ENCODE measurements around the gene DLGAP1.

Gene DLGAP1

DNA sequence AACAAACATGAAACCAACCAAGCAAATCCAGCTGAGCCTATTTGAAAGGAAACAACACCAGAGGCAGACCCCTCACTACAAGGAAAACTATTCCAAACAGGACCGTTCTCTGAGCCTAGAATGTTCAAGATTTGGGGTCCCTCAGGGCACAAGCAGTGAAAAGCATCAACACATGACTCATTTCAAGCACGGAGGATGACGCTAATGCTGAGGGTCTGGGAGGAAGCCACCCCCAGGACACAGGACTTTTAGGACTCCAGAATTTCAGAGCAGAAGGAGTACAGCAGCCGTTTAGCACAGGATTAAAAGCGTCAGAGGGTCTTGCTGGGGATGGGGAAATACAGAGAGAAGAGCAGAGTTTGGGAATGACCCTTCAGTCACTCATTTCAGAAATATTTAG lies 168.9 kb downstream of the DLGAP1 start:
- no peak for DNase-seq

DNA sequence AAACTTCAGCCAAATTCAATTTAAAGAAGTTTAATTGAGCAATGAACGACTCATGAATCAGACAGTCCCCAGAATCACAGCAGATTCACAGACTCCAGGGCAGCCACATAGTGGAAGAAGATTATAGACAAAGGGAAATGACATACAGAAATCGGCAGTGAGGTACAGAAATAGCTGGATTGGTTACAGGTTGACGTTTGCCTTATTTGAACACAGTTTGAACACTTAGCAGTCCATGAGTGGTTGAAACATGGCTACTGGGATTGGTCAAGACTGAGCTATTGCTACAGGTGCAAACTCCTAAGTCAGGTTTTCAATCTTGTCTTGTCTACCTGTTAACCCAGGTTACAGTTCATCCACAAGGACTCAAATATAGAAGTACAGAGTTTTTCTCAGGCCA lies 169.6 kb downstream of the DLGAP1 start:
- DNase-seq, result no peak

DNA sequence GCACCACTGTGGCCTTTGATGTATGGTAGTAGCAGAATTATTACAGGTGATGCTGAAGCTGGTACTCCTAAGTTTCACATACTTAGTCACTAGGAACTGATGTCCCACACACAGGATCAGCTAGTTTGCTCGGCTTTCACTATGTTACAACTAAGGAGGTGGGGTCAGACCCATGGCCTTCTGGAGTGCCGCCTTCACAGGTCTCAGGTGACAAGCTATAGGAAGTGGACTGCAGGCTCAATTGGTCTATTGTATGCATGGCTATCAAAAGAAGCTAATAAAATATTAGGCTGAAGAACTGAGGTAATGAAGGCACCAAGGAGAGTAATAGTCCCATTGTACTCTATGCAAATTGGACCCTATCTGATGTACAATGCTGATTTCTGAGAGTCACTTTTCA lies 170.6 kb downstream of the DLGAP1 start:
- no peak for DNase-seq

DNA sequence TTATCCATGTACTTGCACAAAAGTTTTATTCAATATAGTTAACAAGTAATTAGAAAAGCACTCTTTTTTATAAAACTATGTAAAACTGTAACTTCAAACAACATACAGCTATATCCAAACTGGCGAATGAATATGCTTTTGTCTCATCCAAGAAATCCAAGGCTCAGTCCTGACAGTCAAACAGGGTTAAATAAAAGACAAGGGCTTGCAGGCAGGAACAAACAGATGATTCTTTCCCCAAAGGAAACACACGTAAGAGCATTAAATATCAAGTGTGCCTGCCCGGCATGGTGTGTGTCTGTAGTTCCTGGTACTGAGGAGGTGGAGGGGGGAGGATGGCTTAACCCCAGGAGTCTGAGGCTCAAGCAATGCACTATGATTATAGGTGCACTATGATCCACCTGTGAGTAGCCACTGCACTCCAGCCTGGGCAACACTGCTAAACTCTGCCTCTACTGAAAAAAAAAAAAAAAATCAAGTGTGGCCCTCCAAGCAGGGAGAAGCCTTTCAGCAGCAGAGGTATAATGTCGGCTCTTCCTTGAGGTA lies 171.3 kb downstream of the DLGAP1 start:
- DNase-seq, result no peak

DNA sequence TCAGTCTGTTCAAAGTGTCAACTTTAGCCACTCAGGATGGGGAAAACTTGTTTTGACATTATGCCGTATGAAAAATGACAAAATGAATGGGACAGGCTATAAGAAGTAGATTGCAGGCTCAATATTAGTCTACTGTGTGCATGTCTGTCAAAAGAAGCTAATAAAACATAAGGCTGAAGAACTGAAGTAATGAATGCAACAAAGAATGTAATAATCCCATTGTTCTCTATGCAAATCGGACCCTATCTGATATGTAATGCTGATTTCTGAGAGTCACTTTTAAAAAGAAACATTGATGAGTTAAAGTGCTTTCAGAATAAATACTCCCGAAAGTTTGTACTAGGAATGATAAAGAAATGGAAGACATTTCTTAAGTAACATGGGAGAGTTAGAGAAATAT lies 172.2 kb downstream of the DLGAP1 start:
- DNase-seq, result no peak

DNA sequence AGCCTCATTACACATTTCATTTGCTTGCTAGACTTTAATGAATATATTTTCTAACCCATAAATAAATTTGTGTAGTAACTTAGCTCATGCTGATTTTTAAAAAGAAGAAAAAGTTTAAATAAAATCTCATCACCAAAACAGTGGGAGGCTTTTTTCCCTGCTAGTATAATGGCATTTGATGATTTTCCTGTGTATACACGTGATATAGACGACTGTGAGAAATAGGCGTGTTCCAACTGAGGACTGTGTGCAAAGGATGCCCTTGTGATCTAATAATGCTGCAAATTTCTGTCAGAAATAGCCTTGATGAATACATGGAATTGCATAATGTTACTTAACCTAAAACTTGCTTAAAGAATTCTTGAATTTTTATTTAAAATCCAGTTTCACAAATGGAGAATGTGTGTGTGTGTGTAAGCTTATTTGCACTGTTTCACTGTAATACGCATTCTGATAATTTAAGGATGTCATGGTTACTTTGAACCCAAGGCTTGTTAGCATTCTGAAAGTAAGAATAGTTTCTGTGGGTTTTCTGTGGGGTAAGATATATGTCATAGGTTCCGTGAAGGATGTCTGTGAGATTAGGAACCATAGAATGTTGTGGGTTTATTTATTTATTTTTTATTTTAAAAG lies 178.0 kb downstream of the DLGAP1 start:
- no peak for DNase-seq

DNA sequence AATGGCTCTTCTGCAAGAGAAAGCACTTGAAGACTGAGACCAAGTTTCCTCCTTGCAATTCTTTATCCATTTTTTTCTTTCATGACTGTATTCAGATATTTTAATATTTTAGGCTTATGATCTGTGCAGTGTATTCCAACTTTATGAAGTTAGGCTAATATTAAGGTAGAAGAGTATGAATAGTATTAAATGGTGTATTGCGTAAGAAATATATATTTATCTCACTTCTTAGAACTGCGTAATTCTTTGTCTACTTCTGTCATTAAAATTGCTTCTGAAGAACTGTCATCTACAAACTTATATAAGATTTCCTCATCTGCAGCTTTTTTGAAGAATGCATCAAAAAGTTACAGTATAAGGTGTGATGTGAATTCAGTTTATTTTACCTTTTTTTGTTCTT lies 183.2 kb downstream of the DLGAP1 start:
- no peak for DNase-seq

DNA sequence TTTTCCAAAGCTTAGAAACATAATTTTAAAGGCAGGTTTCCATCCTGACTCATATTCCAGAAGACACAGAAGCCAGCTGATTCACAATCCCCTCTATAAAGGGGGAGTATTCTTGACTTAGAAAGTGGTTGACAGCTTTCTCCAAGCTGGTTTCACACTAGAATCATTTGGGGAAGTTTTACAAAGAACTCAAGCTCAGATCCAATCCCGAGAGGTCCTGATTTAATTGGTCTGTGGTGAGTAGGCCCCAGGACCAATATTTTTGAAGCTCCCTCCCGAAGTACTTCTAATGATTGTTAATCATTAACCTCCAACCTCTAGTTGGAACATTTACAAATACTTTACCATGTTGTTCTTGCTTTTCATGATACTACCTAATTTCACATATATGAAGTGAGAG lies 184.1 kb downstream of the DLGAP1 start:
- DNase-seq, result no peak

DNA sequence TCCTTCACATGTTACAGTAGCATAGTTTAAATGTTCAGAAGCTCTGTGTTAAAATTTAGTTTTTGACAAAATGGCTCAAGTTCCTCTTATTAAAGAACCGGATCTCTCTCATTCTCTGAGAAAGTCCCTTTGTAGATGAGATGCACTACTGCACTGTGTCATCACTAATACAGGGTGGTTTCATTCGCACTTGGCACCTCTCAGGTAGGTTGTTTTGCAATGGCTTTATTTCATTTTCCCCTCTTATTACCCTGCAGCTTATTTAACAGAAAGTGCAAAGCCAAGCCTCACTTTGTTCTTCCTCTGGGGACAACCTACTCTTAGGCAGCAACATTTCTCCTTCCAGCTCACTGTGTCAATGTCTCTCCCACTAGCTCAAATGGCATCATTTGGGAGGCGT lies 185.1 kb downstream of the DLGAP1 start:
- DNase-seq, result no peak

DNA sequence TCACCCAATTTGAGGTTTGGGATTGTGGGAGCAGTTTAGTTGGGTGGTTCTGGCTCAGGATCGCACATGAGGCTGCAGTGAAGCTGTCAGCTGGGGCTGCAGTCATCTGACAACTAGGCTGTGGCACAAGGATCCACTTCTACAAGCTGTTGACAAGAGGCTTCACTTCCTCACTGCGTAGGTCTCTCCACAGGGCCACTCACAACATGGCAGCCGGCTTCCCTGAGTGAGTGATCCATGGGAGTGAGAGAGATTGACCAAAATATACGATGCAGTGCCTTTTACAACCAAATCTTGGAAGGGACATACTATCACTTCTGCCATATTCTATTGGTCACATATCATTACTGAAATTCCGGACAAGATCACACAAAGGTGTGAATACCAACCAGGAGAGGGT lies 187.5 kb downstream of the DLGAP1 start:
- no peak for DNase-seq

DNA sequence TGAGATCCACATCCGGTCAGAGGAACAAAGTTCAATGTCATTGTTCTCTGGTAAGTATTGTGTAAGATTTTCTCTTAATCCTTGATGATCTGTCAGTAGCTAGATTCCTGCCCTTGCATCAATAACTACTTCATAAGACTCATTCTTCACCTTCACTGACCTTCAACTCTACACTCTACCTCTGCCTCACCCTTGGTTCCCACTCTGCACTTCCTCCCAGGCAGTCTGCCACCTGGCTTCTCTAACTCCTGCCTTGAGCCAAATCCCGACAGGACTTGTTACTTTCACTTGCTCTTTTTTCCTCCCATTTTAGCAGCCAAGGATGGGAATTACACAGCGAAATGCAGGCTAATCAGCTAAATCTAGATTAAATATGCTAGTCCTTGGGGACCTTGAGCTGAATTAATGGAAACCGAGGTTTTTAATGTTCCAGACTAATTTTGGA lies 190.7 kb downstream of the DLGAP1 start:
- no peak for DNase-seq

DNA sequence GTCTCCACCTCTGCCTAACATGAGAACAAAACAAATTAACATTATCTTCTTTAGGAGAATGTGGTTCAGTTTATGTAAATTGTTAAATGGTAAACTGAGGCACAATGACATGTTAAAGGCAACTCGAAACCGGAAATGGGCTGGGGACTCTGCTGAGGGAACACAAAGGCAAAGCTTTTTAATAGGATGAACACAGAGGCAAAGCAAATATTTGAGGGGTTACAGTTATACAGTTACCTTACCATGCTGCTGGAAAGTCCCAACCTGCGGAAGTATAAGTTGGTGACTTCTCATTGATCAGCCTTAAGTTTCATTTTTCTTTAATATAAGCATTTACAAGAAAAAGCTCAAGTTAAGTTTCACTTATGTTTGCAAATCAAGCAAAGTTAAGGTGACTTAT lies 195.0 kb downstream of the DLGAP1 start:
- DNase-seq, result no peak

DNA sequence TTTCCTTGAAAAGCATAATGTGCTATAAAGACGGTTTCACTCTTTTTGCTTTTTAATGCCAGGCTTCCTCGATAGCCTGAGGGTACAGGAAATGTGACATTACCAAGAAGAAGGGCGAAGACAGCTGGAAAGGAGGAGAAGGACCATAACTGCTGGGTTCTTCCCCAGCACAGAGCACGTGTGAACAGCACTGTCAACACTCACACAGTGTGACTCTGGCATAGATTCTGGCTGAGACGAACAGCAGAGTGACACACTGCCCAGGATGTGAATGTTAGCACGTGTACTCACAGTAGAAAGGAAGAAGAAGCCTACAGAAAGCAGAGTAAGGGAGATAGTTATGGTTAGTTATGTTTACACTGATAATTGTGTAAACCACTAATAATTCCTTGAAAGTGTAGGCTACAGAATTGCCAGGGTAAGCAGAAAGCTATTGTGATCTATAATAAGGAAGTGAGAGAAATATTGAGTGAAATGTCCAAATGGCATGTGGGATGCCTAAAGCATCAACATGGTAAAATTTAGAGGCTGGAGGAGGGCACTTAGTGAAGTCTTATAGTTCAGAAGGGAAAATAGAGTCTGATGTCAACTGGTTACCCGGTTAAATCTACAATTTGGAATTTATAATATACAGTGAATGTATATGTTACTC lies 198.2 kb downstream of the DLGAP1 start:
- no peak for DNase-seq

DNA sequence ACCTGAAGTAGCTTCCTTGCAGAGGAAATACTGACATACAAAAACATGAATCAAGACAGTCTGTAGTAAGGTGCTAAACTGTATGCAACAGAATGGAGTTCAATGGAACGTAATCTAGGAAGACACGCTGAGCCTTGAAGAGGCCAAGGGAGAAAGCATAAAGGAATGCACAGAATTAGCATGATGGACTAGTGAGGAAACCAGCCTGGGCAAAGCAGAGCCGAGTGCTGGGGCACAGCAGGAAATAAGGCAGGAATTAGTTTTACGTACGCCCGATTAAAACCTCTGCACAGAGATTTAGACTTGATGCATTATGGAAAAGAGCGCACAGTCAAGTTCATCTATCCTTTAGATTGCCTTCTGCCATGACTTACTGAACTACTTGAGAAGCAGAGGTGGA lies 200.3 kb downstream of the DLGAP1 start:
- DNase-seq, result no peak

DNA sequence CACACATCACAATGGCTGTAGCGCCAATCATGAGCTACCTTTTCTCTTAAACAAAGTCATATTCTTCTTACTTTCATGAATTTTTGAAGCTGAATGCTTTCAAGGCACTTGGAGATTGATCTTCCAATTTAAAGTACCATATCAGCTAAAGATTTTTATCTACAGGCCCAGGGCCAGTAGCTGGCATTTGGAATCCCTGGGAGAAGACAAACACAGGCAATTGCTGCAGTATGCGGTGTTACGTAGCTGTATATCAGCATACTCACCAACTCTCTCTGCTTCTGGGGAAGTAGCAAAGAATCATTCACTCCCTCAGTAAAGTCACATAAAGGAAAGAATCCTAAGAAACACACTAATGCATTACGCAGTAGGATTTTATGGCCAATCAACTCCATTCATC lies 202.3 kb downstream of the DLGAP1 start:
- DNase-seq, result no peak

DNA sequence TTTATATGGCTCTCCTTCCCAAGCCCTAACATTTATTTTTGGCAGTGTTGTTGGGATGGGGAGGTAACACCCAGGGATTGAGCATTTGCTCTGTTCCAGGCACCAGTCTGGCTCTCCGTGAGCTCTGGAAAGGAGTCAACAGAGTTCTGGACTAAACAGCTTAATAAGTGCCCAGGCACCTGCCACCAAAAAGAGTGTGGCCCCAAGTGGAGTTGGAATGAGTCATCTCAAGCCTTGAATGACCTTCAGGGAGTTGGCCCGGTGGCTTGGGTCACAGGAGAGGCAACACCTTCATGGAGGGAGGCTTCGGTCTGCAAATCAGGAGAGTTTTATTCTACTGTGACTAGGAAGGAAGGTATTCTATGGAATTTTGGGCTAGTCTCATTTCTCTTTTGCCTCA lies 203.2 kb downstream of the DLGAP1 start:
- DNase-seq, result no peak

DNA sequence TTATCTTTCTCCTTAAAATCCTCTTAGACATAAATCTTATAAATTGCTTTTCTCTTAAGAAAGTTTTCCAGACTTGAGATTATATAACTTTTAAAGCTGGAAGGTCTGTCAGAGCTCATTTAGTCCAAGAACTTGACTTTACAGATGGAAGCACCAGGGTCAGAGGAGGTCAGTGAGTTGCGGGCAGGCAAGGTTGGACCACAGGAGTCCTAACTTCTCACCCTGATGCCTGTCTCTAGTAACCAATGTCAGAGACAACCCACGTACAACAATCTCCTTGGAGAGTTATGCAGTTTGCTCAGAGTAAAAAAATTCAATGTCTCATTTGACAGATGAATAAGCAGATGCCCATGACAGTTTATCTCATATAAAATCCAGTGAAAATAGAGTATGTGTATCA lies 203.9 kb downstream of the DLGAP1 start:
- DNase-seq, result no peak

DNA sequence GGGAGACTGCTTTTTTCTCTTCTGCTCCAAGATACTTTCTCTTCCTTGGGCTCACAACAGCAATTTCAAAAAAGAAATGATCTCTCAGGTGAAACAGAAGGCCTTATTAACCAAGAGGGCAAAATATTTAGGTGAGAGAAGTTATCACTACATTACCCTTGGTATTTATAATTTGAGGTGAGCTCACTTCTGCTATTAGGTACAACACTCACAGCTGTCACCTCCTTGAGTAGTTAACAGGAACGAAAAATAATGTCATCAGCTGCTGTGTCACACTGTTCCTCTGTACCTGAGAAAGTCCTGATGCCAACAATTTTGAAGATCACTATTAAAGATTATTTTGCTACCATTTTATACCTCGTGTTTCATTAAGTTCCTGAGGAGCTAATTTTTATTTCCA lies 205.0 kb downstream of the DLGAP1 start:
- DNase-seq, result no peak

DNA sequence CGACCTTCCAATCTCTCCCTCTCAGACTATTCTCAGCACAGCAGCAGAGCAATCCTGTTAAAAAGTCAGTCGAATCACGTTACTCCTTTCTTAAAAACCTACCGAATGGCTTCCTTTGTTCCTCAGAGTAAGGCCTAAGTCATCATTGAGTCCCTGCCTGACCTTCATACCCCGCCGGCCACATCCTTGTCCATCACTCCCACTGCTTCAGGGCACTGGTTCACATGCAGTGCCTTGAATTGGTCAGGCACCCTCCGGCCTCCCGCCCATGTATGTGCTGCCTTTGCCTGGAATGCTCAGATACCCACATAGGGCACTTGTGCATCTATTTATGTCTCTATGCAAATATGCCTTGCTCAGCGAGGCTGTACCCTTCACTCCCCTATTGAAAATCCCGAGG lies 206.4 kb downstream of the DLGAP1 start:
- DNase-seq, result no peak

DNA sequence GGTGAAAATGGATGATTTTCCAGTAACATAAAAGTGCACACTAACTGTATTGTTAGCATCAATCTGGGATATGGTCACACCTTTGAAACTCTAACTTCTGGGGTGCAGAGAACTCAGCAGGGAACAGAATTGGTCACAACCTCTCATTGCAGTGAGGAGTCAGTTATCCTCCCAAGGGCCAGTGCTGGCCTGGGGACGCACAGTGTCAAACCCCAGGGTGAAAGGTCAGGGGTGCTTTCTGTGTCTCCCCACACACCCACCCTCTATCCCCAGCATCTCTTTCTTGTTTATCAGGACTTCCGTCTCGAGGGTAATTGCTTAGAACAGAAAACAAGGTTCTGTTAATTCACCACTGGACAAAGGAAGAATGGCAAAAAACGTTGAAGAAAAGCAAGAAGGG lies 208.7 kb downstream of the DLGAP1 start:
- no peak for DNase-seq

DNA sequence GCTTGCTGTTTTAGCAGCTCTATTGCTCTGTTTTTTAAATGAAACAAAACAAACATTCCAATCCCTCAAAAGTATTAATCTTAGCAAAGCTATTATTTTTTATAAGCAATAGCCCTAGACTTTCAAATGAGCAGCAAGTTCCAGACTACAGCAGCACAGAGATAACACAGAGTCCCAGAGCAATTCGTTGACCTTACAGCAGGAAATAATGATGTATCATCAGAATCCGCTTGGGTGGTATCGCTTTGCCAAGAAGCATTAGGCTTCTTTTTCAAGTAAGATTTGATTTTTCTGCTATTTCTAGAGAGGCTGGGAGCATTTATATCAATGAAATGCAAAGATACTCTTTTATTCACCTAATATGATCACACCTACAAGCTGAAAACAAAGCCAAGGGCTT lies 209.7 kb downstream of the DLGAP1 start:
- DNase-seq, result no peak

DNA sequence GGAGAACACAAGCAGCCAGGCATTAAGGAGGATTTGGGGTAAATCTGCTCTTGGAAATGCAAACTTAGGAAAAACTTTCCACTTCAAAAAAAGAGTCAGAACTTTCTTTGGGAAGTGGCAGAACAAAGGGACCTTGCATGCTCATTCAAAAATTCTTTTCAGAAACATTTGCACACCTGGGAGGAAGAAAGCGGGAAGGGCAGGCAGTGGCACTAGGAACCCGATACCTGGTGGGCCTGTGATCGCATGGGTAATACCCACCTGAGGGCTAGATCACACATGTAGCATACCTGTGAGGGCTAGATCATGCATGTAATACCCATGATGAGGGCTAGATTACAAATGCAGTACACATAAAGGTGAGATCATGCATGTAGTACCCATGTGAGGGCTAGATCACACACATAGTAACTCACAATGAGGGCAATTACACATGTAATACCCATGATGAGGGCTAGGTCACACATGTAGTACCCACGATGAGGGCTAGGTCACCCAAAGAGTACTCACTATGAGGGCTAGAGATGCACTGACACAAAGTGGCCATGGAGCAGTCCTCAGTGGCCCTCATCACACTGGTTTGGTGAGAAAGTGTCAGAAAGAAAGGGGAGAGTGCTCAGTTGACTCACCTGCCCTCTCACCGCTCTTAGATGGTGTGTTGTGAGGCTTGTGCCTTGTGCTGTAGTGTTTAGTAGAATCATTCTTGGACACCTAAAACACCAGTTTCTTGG lies 212.5 kb downstream of the DLGAP1 start:
- DNase-seq, result no peak

DNA sequence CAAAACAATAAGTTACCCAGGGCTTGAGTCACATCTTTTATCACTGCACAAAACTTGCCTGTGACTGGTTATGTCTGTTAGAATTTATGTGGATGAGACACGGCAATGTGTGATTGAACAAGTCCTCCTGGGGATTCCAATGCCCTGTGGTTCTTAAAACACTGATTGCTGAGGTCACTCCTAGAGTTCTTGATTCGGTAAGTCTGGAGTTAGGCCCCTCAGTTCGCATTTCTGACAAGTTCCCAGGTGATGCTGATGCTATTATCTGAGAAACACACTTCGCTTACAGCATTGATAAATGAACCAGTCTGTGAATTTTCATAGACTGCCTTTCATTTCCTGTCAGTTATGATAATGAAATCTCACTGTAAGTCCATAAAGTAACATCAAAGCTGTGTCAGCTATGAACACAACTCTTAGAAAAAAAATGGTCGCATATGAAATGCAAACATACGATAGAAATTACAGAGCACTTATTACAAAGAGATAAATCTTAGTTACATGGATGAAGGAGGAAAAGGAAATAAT lies 214.0 kb downstream of the DLGAP1 start:
- DNase-seq, result peak; percentile 0

DNA sequence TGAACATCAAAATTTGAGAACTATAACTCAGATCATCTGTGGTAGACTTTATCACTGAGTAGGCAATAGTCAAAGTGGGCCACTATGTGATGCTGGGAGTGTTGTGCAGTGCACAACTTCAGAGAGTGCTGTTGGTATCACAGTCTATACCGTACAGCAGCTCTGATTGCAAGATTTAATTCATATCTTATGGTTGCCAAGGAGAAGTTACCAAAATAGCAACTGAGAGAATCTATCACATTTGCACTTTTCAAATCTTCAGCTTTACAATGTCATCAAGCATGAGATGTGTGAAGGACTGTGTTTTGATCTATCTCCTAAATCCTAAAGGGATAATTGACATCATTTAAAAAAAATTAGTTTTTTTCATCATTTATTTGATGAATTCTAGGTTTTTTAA lies 216.1 kb downstream of the DLGAP1 start:
- no peak for DNase-seq

All from fibroblast of skin of scalp (primary cell).